NT2/D1 (cell line): ENCODE measurements around the gene TMEM198.

Experiments
- DNase-seq: peaks from one replicate; pipeline ENCODE4 v3.0.0-alpha.2; 2011; ENCODE audit warnings: low read depth, low spot score
- H3K27me3 ChIP-seq: 2 replicates; pipeline ENCODE4 v1.6.0; 2011; ENCODE audit warnings: mild to moderate bottlenecking; ENCODE audit not compliant: insufficient read length, insufficient read depth
- H3K36me3 ChIP-seq: 2 replicates; pipeline ENCODE4 v1.6.1; 2011; ENCODE audit warnings: mild to moderate bottlenecking, low read length, mixed read lengths; ENCODE audit not compliant: insufficient read depth, insufficient read length
- H3K4me1 ChIP-seq: 2 replicates; pipeline ENCODE4 v1.5.1; 2011; ENCODE audit not compliant: insufficient read depth, insufficient read length
- H3K4me3 ChIP-seq: 2 replicates; pipeline ENCODE4 v1.5.1; 2011; ENCODE audit warnings: low read depth; ENCODE audit not compliant: insufficient read length
- H3K9ac ChIP-seq: 2 replicates; pipeline ENCODE4 v1.6.0; 2011; ENCODE audit warnings: low read depth; ENCODE audit not compliant: insufficient read length
- H3K9me3 ChIP-seq: 2 replicates; pipeline ENCODE4 v1.5.1; 2011; ENCODE audit warnings: mild to moderate bottlenecking, low read length; ENCODE audit not compliant: insufficient read depth
- SUZ12 ChIP-seq: IDR thresholded peaks from 2 replicates; pipeline ENCODE4 v1.6.1; 2011; ENCODE audit not compliant: insufficient read length, insufficient read depth; ENCODE audit errors: extremely low read depth
- YY1 ChIP-seq: IDR thresholded peaks from 2 replicates; pipeline ENCODE4 v1.6.1; 2011; ENCODE audit not compliant: insufficient read length, insufficient read depth
- ZNF274 ChIP-seq: IDR thresholded peaks from 2 replicates; pipeline ENCODE4 v1.6.1; 2011; ENCODE audit warnings: mild to moderate bottlenecking, low read depth, low read length

The TMEM198 gene

DNA sequence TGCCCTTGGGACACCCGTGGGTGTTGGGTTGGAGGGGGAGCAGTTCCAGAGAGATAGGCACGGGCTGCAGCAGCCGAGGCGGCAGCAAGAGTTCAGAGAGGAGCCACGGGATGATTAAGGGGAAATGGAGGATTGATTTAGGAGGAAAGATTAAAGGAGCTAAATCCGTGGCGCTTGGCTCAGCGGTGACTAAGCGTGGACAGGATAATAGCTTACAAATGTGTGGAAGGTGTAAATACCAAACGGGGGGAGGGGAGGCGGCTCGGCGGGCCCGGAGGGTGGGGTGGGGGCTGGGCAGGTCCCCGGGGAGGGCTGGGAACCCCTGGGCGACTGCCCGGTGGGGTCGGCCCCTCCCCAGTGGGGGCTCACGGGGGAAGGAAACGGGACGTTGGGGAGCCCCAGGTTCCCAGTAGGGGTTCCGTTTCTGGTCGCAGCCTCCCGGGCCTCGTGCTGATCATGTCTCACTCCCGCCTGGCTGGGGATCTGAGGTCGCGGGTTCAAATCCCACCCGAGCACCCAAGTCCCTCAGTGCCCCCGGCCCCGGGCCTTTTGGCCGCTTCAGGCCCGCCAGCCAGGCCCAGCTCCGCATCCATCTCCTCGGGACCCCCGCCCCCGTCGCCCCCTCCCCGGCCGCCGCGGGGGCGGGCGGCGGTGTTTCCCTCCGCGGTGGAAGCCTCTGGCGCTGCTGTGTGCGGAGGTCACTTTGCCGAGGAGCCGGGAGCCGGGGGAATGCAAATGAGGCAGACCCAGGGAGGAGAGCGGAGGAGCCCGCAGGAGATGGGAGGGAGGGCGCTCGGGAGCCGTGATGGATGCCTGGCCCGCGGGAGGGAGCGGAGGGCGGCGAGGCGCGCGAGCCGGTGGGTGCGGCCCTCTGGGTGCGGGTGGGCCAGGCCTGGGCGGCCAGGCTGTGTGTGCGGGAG is 21.5 kb upstream of the TMEM198 start:
- H3K4me3 ChIP-seq = peak overlapping the region; percentile 64
- DNase-seq = no peak
- peaks cover 24% of the 10 kb centered on the region for H3K4me1 ChIP-seq
- peak overlapping the region; percentile 88 for H3K9ac ChIP-seq
- peaks cover 33% of the 10 kb centered on the region for H3K27me3 ChIP-seq
- TF ChIP-seq ZNF274 (no peak), YY1 (no peak), SUZ12 (no peak)
- H3K36me3 ChIP-seq = no peaks in the 10 kb centered on the region
- no peaks in the 10 kb centered on the region for H3K9me3 ChIP-seq

DNA sequence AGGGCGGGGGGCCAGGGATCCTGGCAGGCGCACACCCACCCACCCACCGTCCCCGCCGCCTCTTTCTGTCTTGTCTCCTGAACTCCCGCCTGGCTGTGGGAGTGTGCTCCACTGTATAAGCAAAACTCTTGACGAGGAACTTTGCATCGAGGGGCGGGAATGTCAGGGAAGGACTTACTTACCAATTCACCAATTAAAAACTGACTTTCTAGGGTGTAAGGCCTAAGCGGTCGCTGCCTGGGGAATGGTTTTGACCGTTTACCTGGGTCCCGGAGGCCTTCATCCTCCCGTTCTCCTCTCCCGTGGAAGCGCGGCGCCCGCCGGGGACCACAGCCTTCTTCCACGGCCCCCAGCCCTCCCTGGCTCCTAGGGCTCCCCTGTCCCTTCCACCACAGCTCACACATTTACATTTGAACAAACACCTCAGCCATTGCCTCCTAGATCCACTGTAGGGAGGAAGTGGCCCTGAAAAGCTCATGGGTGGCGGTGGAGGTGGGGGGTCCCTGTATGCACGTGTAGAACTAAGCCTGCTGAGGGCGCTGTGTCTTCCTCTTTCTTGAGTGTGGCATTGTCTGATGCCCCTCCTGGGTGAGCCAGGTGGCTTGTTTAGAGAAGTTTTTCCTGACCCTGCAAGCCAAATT is 20.7 kb upstream of the TMEM198 start:
- DNase-seq = no peak
- H3K4me3 ChIP-seq = peak overlapping the region; percentile 64

DNA sequence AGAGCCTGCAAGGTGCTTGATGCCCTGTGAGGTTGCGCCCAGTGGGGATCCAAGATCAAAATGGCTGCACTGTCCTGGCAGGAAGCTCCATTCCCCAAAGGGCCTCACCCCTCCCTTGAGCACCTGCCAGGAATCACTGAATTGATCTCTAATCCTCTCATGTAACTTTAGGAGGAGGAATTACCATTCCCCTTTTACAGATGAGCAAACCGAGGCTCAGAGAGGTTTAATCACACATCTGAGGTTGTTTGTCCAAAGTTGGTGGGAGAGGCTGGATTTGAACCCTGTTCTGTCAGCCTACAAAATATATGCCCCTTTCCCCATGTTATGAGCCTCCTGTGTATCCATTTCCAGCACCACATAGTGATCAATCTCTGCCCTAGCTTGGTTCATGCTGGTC is 19.0 kb upstream of the TMEM198 start:
- H3K4me1 ChIP-seq = peaks cover 27% of the 10 kb centered on the region

More for the DNA sequence above, 20.7 kb upstream of the TMEM198 start:
- TF ChIP-seq SUZ12 (no peak), ZNF274 (no peak)
- Histone ChIP-seq H3K4me1 (peaks cover 24% of the 10 kb centered on the region), H3K27me3 (peaks cover 34% of the 10 kb centered on the region), H3K36me3 (no peaks in the 10 kb centered on the region), H3K9me3 (no peaks in the 10 kb centered on the region), H3K9ac (peak overlapping the region; percentile 88)

DNA sequence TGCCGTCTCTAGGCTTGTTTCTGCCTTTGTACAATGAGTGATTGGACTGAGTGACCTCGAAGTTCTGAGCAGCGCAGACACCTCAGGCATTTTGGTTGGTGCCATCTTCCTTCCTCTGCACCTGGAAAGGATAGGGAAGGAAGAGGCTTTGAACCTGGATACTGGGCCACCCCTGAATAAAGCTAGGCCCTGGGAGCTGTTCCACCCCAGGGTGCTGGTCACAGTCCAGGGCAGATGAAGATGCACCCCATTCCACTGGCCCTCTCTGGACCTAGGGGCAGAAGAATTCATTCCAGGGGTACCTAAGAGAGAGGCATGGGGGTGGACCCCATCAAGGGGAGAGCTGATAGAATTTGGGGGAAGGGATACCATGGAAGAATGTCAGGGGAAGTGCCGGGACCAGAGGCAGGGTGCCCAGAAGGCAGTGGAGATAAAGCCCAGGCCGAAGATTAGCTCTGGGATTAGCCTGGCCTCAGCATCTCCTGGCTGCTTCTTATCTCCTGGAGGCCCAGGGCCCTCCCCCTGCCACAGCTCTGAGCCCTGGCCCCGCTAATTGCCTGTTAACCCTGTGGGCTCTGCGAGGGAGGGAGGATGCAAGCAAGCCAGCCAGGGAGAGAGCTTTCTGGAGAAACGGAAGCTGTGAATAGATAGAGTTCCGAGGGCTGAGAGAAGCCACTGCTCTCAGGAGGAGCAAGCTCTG is 18.1 kb upstream of the TMEM198 start:
- peaks cover 50% of the 10 kb centered on the region for H3K27me3 ChIP-seq
- peaks cover 29% of the 10 kb centered on the region for H3K4me1 ChIP-seq
- H3K36me3 ChIP-seq = no peaks in the 10 kb centered on the region
- no peak overlapping the region for H3K4me3 ChIP-seq
- no peak overlapping the region for H3K9ac ChIP-seq
- no peak for DNase-seq
- no peaks in the 10 kb centered on the region for H3K9me3 ChIP-seq
- TF ChIP-seq ZNF274 (no peak), SUZ12 (no peak), YY1 (no peak)

More for the DNA sequence above, 19.0 kb upstream of the TMEM198 start:
- Histone ChIP-seq H3K27me3 (peaks cover 43% of the 10 kb centered on the region), H3K36me3 (no peaks in the 10 kb centered on the region), H3K4me3 (no peak overlapping the region), H3K9me3 (no peaks in the 10 kb centered on the region), H3K9ac (no peak overlapping the region)
- DNase-seq = no peak
- no peak for TF ChIP-seq YY1
- no peak for TF ChIP-seq SUZ12
- TF ChIP-seq ZNF274 = no peak

DNA sequence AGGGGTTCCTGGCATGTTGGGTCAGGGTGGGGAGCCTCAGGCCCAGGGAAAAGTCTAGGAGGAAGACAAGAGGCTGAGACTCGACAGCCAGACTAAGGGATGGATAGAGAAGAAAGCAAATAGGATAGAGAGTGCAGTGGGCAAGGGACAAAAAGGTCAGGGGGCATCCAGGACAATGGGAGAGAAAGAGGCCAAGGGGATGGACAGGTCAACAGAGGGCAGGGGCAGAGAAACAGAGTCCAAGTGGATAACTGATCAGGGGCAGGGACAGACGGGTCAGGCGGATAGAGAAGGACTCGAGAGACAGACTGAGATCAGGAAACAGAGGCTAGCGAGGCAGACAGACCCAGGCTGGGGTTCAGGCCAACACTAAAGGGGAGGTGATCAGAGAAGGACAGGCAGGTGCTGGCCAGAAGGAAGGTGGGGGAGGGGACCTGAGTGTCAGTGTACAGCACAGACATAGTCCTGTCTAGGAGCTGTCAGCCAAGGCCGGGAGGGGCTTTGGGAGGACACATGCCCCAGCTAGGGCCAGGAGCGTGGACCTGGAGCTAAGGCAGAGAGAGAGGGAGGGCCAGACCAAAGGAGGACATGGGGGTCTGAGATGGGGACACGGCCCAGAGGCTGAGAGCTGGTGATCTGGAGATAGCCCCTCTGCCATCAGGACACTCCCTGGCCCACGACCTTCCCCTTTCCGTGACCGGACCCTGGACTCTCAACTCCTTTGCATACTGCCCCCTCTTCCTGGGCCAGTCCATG is 17.3 kb upstream of the TMEM198 start:
- H3K9ac ChIP-seq = no peak overlapping the region
- peaks cover 30% of the 10 kb centered on the region for H3K4me1 ChIP-seq
- H3K4me3 ChIP-seq = no peak overlapping the region
- TF ChIP-seq ZNF274 (no peak), YY1 (no peak), SUZ12 (no peak)
- no peak for DNase-seq
- H3K36me3 ChIP-seq = no peaks in the 10 kb centered on the region
- peaks cover 58% of the 10 kb centered on the region for H3K27me3 ChIP-seq
- H3K9me3 ChIP-seq = no peaks in the 10 kb centered on the region

DNA sequence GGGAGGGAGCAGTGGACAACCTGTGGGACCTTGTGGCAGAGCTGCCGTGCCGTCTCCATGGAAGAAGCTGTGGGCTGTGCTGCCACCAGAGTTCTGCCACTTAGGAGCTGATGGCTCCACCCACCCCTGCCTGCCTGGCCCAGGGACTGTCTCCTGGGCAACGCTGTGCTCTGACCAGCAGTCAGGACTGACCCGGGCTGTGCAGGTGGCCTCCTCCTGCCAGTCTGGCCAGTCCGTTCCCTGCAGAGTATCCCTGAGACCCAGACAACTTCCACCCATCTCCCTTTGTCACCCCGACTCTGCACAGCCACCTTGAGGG is 16.8 kb upstream of the TMEM198 start:
- Histone ChIP-seq H3K4me3 (no peak overlapping the region), H3K9me3 (no peaks in the 10 kb centered on the region), H3K27me3 (peaks cover 63% of the 10 kb centered on the region), H3K36me3 (no peaks in the 10 kb centered on the region), H3K9ac (no peak overlapping the region), H3K4me1 (peaks cover 30% of the 10 kb centered on the region)
- TF ChIP-seq SUZ12 (no peak), ZNF274 (no peak), YY1 (no peak)
- DNase-seq = no peak
